AML-193 (cell line): ENCODE data around the gene DPYD.

Experiments used
- DNase-seq, 2 experiments: peaks; one replicate each; lab custom pipeline; 2025; lab: John Stamatoyannopoulos, UW

Gene DPYD

DNA sequence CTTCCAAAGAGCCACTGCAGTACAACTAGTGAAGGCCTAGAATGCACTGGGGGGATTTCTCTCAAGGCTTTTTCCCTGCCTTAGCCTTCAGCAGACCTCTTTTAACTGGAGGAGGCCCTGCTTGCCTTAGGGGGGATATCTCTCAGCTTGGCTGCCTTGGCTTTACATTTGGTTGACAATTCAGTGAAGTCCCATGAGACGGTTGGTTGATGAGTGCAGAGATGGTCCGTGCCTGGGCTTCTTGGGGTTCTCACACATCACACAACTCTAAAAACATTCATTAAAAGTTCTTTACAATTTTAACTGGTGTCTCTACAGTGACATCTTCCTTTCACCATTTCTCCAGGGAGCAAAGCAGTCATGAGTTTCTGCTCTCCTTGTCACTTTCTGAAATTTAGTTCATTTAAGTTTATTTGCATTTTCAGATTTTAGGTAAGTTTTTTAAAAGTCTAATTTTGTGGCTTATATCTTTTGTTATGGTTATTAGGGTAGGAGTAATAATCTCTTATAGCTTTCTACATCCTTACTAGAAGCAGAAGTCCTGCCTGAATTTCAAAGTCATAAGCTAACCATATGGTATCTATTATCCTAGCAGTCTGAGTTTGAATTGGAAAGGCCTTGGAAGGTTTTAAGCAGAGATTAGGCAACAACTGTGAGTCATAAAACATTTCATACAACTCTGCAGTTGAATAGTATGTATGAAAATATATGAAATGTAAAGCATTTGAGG lies 487.6 kb downstream of the DPYD start:
- DNase-seq: no peak

- no peak for DNase-seq
Measured at GRCh38 chr1:97427371-97427770, 493.5 kb downstream of the DPYD start.

DNA sequence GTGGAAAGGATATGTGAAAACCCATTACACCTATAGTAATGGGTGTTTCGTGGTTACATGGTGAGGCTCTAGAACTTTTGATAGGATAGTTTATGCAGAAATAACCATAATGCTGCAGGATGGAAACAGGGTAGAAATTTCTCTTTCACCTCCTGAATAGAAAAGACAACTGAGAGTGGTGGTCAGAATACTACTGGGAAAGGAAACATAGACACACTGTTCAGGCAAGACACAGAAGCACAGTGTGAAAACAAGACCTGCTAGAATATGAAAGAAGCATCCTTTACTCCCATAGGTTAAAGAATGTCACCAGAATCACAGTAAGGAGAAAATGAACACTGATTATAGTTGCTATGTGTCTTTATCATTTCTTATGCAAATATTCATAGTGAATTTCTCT lies 496.6 kb downstream of the DPYD start:
- DNase-seq: no peak

GRCh38 chr1:97423403-97423802 lies 497.4 kb downstream of the DPYD start:
- no peak for DNase-seq

- DNase-seq: no peak
Measured at GRCh38 chr1:97417661-97418060, 503.2 kb downstream of the DPYD start.

DNA sequence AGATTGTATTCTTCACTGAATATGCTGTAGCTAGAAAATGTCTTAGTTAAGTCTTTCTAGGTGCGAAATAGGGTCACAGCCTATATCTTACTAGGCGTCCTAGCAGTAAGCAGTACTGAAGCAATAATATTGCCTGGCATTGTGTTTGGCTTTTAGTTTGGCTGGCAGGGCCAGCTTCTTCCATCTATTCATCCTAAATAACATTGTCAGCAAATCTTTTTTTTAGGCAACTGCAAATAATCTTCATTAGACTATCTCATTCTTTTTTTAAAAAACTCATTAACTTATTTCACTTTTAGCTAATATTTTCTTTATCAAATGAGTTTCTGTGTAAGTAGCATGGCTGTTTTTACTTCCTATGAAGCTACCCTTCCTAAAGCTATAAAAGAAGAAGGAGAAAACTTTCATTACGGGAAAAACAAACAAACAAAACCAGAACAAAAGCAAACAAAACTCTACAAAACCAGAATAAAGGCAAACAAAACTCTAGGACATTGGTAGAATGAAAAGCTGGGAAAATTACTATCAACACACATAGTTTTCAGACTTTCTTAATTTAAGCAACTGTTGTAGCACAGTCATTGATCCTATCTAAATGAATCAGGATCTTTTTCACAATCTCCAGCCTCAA lies 506.0 kb downstream of the DPYD start:
- DNase-seq: no peak

DNA sequence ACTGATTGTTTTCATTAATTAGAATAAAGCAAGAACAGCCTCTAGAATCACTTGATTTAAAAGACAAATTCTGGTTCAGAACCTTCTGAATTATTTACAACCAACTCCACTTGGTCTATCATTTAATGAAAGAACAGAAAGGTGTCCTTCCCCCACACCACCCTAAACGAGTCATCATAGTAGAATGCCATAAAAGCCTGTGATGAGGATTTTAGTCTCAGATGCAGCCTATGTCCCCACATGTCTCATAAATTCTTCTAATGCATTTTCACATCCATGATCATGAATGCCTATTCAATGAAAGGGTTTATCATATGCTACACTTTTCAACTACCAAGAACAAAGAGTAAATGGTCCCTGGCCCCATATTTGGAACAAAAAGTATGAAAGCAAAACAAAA lies 508.1 kb downstream of the DPYD start:
- DNase-seq: no peak

GRCh38 chr1:97412166-97412565 lies 508.7 kb downstream of the DPYD start:
- no peak for DNase-seq

DNA sequence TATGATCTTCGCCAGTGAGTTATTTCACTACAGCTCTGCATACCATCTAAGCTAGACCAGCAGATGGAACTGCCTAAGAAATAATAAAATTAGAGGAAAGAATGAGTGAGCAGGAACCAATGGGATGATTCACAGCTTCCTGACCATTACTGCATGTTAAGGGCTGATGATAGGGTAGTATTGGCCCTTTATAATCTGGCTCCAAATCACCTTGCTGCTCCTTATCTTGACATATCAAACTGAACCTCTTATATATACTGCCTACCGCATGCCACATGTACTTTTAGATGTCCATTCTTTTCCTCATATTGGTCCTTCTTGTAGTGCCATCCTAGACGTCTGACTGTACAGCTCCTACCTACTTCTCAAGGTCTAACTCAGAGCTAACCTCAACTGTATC lies 524.4 kb downstream of the DPYD start:
- no peak for DNase-seq

GRCh38 chr1:97392701-97393100 lies 528.1 kb downstream of the DPYD start:
- DNase-seq: no peak

DNA sequence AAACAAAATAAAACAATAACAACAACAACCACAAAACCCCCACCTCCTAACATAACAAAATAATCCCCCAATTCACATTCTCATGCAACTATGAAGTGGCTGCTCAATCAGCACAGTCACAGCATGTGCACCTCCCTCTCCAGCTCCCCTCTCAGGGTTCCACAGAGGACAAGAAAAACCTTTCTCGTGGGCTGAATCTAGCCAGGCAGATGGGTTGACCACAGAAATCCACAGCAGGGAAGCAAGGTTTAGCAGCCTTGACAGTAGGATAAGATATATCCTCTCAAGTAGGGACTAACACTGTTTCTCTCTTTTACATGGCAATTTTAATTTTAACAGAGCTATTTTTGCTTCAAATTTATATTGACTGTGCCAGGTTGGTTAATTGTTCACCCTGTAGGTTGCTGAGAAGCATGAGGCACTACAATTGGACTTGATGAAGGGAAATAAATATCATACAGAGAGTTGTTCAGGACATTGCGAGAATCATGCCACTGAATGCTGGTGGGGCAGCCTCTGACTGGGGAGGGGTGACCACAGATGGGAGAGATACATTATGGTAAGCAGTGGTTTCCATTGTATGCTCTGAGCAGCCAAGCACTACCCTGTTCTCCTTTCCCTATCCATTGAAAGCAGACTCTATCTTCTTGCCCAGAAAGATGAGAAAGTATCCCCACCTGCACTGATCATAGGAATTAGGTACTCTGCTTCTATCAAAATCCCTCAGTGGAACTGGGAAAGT lies 535.1 kb downstream of the DPYD start:
- DNase-seq: no peak

GRCh38 chr1:97384294-97384968 lies 536.4 kb downstream of the DPYD start:
- no peak for DNase-seq

DNA sequence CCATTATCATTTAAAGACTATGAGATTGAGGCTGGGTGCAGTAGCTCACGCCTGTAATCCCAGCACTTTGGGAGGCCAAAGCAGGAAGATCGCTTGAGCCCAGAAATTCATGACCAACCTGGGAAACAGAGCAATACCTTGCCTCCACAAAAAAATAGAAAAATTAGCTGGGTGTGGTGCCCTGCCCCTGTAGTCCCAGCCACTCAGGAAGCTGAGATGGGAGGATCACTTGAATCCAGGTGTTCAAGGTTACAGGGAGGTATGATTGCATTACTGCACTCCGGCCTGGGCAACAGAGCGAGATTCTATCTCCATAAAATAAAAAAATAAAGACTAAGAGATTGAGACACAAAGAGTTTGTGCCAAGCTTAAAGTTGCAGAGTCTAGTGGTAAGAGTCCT lies 537.0 kb downstream of the DPYD start:
- DNase-seq: no peak

DNA sequence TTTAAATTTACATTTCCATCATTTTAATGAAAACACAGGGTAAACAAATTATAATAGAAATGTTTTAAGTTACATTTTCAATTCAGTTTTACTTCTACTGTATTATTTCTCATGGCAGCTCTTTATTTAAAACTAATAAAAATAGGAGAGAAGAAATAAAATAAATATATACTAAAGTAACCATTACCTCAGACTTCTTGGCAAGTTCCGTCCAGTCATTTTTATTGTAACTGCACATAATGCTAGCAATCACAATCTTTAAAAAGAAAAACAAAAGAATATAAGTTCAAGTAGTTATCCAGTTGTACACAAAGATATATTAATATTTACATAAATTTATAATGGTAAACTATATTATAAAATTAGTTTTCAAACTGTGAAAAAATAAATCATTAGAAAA lies 538.6 kb downstream of the DPYD start:
- no peak for DNase-seq

DNA sequence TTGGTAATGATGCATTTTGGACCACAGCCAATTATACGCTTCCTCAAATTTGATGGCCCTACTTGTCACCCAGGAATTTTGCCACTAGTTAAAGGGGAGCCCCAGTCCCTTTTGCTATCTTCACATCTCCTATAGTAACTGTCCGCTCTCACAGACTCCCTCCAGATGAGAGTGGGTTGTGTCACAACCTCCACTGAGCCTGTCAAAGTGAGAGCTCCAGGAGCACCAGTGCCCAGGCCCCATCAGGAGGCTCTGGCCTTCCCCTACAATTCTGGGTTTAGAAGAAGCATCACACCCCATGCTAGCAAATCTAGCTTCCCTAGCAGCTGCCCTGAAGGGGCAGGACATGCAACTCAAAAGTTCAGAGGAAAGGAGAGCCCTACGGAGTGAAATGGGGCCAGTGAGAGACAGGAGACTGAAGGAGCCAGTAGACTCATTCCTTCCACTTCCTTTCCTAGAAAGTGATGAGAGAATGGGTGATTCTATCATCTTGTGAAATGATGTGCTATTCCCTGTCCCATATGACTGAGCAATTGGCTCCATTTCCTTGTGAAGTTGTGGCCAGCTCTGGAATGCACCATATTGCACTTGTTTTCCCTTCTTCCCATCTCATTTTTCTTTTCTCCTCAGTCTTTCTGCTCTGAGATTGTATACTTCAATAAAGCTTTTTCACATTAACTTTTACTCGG lies 541.3 kb downstream of the DPYD start:
- DNase-seq: no peak

GRCh38 chr1:97378596-97378995 lies 542.2 kb downstream of the DPYD start:
- no peak for DNase-seq

DNA sequence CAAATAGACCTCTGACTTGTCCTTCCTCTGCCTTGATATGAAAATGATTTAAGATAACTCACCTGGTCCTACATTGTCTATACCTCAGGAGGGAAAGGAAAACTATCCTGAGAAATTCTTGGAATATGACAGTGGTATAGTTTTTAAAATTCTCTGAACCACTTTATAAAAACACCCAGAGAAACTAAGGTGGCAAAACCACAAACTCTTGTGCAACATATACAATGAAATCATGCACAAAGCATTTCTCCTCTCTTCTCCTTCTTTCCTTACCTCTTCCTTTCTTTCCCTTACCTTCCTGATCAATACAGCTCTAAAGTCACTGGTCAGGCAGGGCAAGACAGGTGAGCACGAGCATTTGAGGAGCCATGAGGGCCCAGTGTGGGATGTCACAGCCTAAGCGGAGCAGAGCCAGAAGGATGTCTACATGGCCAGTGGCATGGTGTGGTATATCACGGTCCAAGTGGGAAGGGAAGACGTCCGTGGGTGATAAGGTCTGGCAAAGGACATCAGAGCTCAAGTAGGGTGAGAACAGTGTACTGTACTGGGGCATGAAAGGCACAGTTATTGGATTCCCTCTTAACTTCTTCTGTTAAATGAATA lies 543.3 kb downstream of the DPYD start:
- DNase-seq: no peak

GRCh38 chr1:97373000-97373399 lies 547.8 kb downstream of the DPYD start:
- no peak for DNase-seq

- DNase-seq: no peak
Measured at GRCh38 chr1:97372531-97372930, 548.3 kb downstream of the DPYD start.

- no peak for DNase-seq
Measured at GRCh38 chr1:97368296-97368695, 552.5 kb downstream of the DPYD start.

- DNase-seq: no peak
Measured at GRCh38 chr1:97366984-97367383, 553.9 kb downstream of the DPYD start.

- no peak for DNase-seq
Measured at GRCh38 chr1:97365026-97365425, 555.8 kb downstream of the DPYD start.
